Measurements from ENCODE around the gene PADI2. TPM values are rescaled to one million over a fixed set of nuclear protein-coding genes. Genes with fewer than 3 reads are reported as not detected.

PADI2 gene
- total and polyA plus RNA-seq, 2 experiments from 2014 or later = 1.7 to 4.3 TPM

DNA sequence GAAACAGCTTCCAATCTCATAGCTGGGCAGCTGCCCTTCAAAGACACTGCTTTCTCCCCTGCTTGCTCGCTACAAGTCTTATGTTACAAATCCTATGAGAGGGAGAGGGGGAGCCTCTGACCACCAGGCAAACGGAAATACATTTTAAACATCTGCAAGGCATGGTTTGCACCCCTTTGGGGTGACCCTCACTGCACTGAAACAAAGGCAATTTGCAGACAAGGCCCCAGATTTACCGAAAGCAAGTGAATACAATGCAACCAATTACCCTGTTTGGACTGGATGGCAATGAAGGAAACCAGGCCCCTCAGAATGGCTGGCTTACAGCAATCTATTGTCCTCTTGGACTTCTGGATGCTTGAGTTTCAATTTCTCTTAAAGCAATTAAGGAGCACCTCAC is 95.7 kb downstream of the PADI2 start:
- Mint-ChIP-seq H3K27me3 (ENCODE audit: insufficient read depth, low read depth, poor library complexity) (no peaks in the 10 kb centered on the region), H3K36me3 (ENCODE audit: low read depth) (peaks cover 74% of the 10 kb centered on the region), H3K9me3 (no peaks in the 10 kb centered on the region), H3K27ac (no peak overlapping the region), H3K4me1 (no peaks in the 10 kb centered on the region), H3K4me3 (no peak overlapping the region)
- H3K27me3 ChIP-seq (ENCODE audit: insufficient read depth) = no peaks in the 10 kb centered on the region
- TF ChIP-seq EZH2phosphoT487 (IDR thresholded peaks at IDR 0.05; ENCODE audit: unreplicated experiment) (no peak), POLR2AphosphoS5 (IDR thresholded peaks at IDR 0.05; ENCODE audit: low read depth) (no peak), ZNF331 (CRISPR knock-in tag; IDR thresholded peaks at IDR 0.05; ENCODE audit: low read depth) (no peak), JUNB (IDR thresholded peaks at IDR 0.05; ENCODE audit: unreplicated experiment) (no peak), CREB1 (CRISPR knock-in tag; IDR thresholded peaks at IDR 0.05; ENCODE audit: low read depth) (no peak), STAT1 (IDR thresholded peaks at IDR 0.05; ENCODE audit: unreplicated experiment) (no peak), EZH2 (IDR thresholded peaks at IDR 0.05; ENCODE audit: low read depth, unreplicated experiment) (no peak), NANOG (IDR thresholded peaks at IDR 0.05; ENCODE audit: borderline replicate concordance) (no peak), ZNF114 (CRISPR knock-in tag; IDR thresholded peaks at IDR 0.05) (no peak)
- TF ChIP-seq, protein P1, sequence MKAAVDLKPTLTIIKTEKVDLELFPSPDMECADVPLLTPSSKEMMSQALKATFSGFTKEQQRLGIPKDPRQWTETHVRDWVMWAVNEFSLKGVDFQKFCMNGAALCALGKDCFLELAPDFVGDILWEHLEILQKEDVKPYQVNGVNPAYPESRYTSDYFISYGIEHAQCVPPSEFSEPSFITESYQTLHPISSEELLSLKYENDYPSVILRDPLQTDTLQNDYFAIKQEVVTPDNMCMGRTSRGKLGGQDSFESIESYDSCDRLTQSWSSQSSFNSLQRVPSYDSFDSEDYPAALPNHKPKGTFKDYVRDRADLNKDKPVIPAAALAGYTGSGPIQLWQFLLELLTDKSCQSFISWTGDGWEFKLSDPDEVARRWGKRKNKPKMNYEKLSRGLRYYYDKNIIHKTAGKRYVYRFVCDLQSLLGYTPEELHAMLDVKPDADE (IDR thresholded peaks at IDR 0.05) = no peak
- TF ChIP-seq, protein P2, sequence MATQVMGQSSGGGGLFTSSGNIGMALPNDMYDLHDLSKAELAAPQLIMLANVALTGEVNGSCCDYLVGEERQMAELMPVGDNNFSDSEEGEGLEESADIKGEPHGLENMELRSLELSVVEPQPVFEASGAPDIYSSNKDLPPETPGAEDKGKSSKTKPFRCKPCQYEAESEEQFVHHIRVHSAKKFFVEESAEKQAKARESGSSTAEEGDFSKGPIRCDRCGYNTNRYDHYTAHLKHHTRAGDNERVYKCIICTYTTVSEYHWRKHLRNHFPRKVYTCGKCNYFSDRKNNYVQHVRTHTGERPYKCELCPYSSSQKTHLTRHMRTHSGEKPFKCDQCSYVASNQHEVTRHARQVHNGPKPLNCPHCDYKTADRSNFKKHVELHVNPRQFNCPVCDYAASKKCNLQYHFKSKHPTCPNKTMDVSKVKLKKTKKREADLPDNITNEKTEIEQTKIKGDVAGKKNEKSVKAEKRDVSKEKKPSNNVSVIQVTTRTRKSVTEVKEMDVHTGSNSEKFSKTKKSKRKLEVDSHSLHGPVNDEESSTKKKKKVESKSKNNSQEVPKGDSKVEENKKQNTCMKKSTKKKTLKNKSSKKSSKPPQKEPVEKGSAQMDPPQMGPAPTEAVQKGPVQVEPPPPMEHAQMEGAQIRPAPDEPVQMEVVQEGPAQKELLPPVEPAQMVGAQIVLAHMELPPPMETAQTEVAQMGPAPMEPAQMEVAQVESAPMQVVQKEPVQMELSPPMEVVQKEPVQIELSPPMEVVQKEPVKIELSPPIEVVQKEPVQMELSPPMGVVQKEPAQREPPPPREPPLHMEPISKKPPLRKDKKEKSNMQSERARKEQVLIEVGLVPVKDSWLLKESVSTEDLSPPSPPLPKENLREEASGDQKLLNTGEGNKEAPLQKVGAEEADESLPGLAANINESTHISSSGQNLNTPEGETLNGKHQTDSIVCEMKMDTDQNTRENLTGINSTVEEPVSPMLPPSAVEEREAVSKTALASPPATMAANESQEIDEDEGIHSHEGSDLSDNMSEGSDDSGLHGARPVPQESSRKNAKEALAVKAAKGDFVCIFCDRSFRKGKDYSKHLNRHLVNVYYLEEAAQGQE (IDR thresholded peaks at IDR 0.05; ENCODE audit: unreplicated experiment) = no peak
- TF ChIP-seq, protein P3, sequence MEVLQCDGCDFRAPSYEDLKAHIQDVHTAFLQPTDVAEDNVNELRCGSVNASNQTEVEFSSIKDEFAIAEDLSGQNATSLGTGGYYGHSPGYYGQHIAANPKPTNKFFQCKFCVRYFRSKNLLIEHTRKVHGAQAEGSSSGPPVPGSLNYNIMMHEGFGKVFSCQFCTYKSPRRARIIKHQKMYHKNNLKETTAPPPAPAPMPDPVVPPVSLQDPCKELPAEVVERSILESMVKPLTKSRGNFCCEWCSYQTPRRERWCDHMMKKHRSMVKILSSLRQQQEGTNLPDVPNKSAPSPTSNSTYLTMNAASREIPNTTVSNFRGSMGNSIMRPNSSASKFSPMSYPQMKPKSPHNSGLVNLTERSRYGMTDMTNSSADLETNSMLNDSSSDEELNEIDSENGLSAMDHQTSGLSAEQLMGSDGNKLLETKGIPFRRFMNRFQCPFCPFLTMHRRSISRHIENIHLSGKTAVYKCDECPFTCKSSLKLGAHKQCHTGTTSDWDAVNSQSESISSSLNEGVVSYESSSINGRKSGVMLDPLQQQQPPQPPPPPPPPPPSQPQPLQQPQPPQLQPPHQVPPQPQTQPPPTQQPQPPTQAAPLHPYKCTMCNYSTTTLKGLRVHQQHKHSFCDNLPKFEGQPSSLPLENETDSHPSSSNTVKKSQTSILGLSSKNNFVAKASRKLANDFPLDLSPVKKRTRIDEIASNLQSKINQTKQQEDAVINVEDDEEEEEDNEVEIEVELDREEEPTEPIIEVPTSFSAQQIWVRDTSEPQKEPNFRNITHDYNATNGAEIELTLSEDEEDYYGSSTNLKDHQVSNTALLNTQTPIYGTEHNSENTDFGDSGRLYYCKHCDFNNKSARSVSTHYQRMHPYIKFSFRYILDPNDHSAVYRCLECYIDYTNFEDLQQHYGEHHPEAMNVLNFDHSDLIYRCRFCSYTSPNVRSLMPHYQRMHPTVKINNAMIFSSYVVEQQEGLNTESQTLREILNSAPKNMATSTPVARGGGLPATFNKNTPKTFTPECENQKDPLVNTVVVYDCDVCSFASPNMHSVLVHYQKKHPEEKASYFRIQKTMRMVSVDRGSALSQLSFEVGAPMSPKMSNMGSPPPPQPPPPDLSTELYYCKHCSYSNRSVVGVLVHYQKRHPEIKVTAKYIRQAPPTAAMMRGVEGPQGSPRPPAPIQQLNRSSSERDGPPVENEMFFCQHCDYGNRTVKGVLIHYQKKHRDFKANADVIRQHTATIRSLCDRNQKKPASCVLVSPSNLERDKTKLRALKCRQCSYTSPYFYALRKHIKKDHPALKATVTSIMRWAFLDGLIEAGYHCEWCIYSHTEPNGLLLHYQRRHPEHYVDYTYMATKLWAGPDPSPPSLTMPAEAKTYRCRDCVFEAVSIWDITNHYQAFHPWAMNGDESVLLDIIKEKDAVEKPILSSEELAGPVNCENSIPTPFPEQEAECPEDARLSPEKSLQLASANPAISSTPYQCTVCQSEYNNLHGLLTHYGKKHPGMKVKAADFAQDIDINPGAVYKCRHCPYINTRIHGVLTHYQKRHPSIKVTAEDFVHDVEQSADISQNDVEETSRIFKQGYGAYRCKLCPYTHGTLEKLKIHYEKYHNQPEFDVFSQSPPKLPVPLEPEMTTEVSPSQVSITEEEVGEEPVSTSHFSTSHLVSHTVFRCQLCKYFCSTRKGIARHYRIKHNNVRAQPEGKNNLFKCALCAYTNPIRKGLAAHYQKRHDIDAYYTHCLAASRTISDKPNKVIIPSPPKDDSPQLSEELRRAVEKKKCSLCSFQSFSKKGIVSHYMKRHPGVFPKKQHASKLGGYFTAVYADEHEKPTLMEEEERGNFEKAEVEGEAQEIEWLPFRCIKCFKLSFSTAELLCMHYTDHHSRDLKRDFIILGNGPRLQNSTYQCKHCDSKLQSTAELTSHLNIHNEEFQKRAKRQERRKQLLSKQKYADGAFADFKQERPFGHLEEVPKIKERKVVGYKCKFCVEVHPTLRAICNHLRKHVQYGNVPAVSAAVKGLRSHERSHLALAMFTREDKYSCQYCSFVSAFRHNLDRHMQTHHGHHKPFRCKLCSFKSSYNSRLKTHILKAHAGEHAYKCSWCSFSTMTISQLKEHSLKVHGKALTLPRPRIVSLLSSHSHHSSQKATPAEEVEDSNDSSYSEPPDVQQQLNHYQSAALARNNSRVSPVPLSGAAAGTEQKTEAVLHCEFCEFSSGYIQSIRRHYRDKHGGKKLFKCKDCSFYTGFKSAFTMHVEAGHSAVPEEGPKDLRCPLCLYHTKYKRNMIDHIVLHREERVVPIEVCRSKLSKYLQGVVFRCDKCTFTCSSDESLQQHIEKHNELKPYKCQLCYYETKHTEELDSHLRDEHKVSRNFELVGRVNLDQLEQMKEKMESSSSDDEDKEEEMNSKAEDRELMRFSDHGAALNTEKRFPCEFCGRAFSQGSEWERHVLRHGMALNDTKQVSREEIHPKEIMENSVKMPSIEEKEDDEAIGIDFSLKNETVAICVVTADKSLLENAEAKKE (CRISPR knock-in tag; IDR thresholded peaks at IDR 0.05) = no peak
- TF ChIP-seq, protein P4, sequence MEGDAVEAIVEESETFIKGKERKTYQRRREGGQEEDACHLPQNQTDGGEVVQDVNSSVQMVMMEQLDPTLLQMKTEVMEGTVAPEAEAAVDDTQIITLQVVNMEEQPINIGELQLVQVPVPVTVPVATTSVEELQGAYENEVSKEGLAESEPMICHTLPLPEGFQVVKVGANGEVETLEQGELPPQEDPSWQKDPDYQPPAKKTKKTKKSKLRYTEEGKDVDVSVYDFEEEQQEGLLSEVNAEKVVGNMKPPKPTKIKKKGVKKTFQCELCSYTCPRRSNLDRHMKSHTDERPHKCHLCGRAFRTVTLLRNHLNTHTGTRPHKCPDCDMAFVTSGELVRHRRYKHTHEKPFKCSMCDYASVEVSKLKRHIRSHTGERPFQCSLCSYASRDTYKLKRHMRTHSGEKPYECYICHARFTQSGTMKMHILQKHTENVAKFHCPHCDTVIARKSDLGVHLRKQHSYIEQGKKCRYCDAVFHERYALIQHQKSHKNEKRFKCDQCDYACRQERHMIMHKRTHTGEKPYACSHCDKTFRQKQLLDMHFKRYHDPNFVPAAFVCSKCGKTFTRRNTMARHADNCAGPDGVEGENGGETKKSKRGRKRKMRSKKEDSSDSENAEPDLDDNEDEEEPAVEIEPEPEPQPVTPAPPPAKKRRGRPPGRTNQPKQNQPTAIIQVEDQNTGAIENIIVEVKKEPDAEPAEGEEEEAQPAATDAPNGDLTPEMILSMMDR (conservative IDR thresholded peaks at IDR 0.05; ENCODE audit: low read depth in 2 of 2) = no peak
- H3K4me1 ChIP-seq (ENCODE audit: insufficient read depth) = no peaks in the 10 kb centered on the region
- H3K4me2 ChIP-seq = no peak overlapping the region
- H3K36me3 ChIP-seq (ENCODE audit: insufficient read depth) = peaks cover 54% of the 10 kb centered on the region
- DNase-seq (ENCODE audit: low spot score) (no peak), ATAC-seq (no peak)
- H3K4me3 ChIP-seq = no peak overlapping the region
- no peak overlapping the region for H3K27ac ChIP-seq (ENCODE audit: low read depth)
- H3K79me2 ChIP-seq (replicated peaks; ENCODE audit: insufficient read depth) = no peaks in the 10 kb centered on the region
- H3K9me2 ChIP-seq (ENCODE audit: insufficient read depth) = no peaks in the 10 kb centered on the region
- no peak overlapping the region for H2AFZ ChIP-seq
- peaks cover 8% of the 10 kb centered on the region for H4K20me1 ChIP-seq (replicated peaks; ENCODE audit: insufficient read depth)
- H3F3A ChIP-seq (replicated peaks; ENCODE audit: low read depth) = peaks cover 14% of the 10 kb centered on the region; the same call in 1 of the 2 replicates
